ENCODE results near the gene CXCR5.

Gene CXCR5

GRCh38 chr11:118843565-118843964 lies 40.1 kb upstream of the CXCR5 start:
- TF ChIP-seq, protein P1, sequence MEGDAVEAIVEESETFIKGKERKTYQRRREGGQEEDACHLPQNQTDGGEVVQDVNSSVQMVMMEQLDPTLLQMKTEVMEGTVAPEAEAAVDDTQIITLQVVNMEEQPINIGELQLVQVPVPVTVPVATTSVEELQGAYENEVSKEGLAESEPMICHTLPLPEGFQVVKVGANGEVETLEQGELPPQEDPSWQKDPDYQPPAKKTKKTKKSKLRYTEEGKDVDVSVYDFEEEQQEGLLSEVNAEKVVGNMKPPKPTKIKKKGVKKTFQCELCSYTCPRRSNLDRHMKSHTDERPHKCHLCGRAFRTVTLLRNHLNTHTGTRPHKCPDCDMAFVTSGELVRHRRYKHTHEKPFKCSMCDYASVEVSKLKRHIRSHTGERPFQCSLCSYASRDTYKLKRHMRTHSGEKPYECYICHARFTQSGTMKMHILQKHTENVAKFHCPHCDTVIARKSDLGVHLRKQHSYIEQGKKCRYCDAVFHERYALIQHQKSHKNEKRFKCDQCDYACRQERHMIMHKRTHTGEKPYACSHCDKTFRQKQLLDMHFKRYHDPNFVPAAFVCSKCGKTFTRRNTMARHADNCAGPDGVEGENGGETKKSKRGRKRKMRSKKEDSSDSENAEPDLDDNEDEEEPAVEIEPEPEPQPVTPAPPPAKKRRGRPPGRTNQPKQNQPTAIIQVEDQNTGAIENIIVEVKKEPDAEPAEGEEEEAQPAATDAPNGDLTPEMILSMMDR (IDR thresholded peaks at IDR 0.05; ENCODE audit: control insufficient read depth, extremely low read depth, insufficient read depth) = no peak
- H3K4me3 ChIP-seq (ENCODE audit: low read depth, low read length) = no peak overlapping the region
- no peak for DNase-seq (ENCODE audit: low read depth)

DNA sequence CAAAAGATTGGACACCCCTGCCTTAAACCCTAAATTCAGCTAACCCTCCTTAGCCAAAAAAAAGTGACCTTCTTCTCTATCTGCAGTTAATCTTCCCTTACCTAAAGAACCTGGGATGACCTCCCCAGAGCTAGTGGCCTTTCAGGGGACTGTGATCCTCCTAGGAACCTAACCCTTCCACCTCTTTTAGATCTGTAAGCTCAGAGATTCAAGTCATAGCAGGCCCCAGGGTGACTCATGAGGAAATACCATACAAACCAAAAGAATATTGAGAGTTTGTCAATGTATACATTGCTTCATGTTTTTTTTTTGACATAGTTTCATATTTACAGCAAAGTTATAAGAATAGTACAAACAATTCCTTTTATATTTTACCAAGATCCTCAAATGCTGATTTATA lies 38.3 kb upstream of the CXCR5 start:
- no peak overlapping the region for H3K4me3 ChIP-seq (ENCODE audit: low read depth, low read length)
- TF ChIP-seq, protein P1 (IDR thresholded peaks at IDR 0.05; ENCODE audit: control insufficient read depth, extremely low read depth, insufficient read depth) = no peak
- DNase-seq (ENCODE audit: low read depth) = no peak

- no peak overlapping the region for H3K4me3 ChIP-seq (ENCODE audit: low read depth, low read length)
- DNase-seq (ENCODE audit: low read depth) = no peak
- TF ChIP-seq, protein P1 (IDR thresholded peaks at IDR 0.05; ENCODE audit: control insufficient read depth, extremely low read depth, insufficient read depth) = no peak
Observed at GRCh38 chr11:118846181-118846935, 37.3 kb upstream of the CXCR5 start.

DNA sequence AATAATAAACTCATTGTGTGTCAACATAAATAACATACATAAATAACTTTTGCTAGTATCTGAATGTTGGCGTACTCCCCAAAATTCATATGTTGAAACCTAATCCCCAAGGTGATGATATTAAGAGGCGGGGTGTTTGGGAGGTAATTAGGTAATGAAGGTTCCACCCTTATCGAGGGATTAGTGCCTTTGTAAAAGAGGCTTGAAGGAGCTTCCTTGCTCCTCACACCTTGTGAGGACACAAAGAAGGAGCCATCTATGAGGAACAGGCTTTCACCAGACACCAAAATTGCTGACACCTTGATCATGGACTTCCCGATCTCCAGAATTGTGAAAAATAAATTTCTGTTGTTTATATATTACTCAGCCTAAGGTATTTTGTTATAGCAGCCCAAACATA lies 33.9 kb upstream of the CXCR5 start:
- DNase-seq (ENCODE audit: low read depth) = no peak
- no peak overlapping the region for H3K4me3 ChIP-seq (ENCODE audit: low read depth, low read length)
- TF ChIP-seq, protein P1 (IDR thresholded peaks at IDR 0.05; ENCODE audit: control insufficient read depth, extremely low read depth, insufficient read depth) = no peak

GRCh38 chr11:118851970-118852369 lies 31.7 kb upstream of the CXCR5 start:
- TF ChIP-seq, protein P1 (IDR thresholded peaks at IDR 0.05; ENCODE audit: control insufficient read depth, extremely low read depth, insufficient read depth) = no peak
- H3K4me3 ChIP-seq (ENCODE audit: low read depth, low read length) = no peak overlapping the region
- no peak for DNase-seq (ENCODE audit: low read depth)

- H3K4me3 ChIP-seq (ENCODE audit: low read depth, low read length) = no peak overlapping the region
- TF ChIP-seq, protein P1 (IDR thresholded peaks at IDR 0.05; ENCODE audit: control insufficient read depth, extremely low read depth, insufficient read depth) = no peak
- no peak for DNase-seq (ENCODE audit: low read depth)
Observed at GRCh38 chr11:118853678-118854077, 30.0 kb upstream of the CXCR5 start.

- no peak for DNase-seq (ENCODE audit: low read depth)
- no peak overlapping the region for H3K4me3 ChIP-seq (ENCODE audit: low read depth, low read length)
- TF ChIP-seq, protein P1 (IDR thresholded peaks at IDR 0.05; ENCODE audit: control insufficient read depth, extremely low read depth, insufficient read depth) = no peak
Observed at GRCh38 chr11:118856314-118856713, 27.4 kb upstream of the CXCR5 start.
